Activated naive CD4-positive, alpha-beta T cell (primary cell): ENCODE results near the gene DMXL2.
"Not testable (repeated sequence)": the region's sequence is repeated elsewhere in the genome, so short reads cannot be mapped to it uniquely, and the experiment has no call there.

Source experiments
- DNase-seq, 4 experiments: peaks; one replicate each; lab custom pipeline; 2025; lab: John Stamatoyannopoulos, UW

The DMXL2 gene

GRCh38 chr15:51493892-51494291 lies 128.7 kb downstream of the DMXL2 start:
- no peak for DNase-seq

DNA sequence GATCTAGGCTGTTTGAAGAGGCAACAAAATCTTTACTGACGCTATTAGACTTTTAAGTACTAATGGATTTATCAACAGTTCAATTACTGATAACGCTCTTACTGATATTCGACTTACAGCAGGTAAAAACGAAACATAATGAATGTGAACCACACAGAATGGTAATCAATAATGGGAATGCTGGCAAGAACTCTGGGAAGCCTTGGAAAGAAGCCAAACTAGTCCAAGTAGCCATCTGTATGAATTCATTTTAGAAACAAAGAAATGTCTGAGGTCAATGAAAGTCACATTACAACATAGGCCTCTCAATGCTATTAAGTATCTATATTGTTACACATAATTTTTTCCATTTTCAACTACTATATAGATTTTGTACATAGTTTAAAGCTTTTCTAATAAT lies 130.0 kb downstream of the DMXL2 start:
- no peak for DNase-seq

DNA sequence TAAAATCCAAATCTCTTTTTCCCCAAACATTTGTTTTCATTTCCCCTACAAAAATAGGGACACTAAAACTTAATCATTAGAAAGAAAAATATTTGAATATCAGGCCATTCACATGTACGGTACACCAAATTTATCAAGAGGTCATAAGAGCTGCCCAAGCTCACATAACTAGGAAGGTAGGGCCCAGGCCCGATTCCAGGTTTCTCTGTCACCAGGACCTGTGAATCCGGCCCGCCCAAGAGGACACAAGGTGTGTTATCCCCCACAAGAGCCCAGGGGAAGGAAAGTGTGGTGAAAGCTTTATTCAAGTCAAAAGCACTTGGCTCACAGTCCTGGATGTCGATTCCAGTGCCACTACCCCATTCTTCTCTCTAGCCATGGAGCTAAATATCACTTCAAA lies 130.6 kb downstream of the DMXL2 start:
- DNase-seq = no peak

DNA sequence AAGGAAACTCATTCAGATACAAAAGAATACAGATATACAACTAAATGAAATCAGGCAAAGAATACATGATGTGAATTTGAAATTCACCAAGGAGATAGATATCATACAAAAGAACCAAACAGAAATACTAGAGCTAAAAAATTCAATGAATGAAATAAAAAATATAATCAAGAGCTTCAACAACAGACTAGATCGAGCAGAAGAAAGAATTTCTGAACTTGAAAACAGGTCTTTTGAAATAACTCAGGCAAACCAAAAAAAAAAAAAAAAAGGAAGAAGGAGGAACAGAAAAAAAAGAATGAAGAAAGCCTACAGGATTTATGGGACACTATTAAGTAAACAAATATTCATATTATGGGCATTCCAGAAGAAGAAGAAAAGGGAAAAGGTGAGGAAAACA lies 137.8 kb downstream of the DMXL2 start:
- DNase-seq = no peak

GRCh38 chr15:51483985-51484384 lies 138.6 kb downstream of the DMXL2 start:
- no peak for DNase-seq

DNA sequence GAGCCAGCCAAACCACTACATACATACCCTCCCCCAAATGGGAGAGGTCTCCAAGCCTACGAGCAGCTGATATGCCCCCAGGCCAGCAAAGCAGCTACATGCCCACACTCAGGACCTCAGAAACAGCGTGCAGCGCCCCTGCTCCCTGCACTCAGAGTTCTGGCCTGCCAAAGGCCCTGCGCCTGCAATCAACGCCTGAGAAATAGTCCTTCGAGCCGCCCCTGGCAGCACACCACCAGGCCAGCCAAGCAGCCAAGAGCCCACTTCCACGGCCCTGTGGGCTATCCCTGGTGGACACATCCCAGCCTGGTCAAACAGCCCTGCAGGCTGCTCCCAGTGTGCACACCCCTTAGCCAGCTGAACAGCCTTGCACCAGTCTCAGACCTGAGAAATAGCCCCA lies 139.1 kb downstream of the DMXL2 start:
- no peak for DNase-seq

DNA sequence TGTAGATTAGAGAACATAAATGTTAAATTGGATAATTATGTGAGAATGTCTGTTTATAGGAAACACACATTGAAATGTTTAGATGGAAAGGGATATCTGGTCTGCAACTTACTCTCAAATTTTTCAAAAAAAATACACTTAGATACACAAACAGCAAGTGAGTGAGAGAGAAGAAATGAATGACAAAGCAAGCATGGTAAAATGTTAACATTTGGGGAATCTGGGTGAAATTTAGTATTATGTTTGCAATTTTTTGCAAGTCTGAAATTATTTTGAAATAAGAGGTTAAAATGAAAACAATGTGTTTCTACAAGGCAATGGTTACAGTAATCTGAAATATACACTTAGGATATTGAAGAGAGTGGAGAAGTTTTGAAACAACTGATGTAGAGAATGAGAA lies 146.8 kb downstream of the DMXL2 start:
- DNase-seq = no peak

GRCh38 chr15:51470512-51470911 lies 152.1 kb downstream of the DMXL2 start:
- no peak for DNase-seq

DNA sequence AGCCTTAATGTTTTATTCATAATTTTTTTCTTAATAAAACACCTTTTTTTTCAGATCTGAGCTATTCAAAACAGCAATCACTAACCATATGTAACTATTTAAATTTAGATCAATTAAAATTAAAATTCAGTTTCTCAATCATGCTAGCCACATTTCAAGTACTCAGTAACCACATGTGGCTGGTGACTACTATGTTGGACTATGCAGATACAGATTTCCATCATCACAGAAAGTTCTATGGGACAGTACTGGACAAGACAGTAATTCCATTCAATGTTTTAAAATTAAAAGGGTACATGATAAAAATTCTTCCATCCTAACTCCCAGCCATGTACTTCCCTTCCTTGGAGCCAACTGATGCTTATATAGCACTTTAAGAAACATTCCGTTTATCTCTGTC lies 161.8 kb downstream of the DMXL2 start:
- no peak for DNase-seq

DNA sequence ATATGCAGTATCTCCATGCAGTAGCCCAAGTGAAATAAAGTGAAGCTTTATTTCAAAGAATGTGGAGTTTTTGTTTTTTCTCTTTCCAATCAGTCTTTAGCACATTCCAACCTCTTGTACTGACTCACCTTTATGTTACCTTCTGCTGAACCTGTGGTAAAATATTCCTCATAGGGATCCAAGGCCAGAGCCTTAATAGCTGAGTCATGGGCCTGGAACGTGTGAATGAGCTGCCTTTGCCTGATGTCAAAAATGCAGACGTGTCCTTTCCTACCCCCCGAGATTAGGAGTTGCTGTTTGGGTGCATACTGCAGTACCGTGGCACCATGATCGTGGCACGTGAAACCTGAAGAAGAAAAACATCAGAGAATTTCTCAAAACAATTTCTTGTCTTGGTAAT lies 172.6 kb downstream of the DMXL2 start:
- DNase-seq = no peak

DNA sequence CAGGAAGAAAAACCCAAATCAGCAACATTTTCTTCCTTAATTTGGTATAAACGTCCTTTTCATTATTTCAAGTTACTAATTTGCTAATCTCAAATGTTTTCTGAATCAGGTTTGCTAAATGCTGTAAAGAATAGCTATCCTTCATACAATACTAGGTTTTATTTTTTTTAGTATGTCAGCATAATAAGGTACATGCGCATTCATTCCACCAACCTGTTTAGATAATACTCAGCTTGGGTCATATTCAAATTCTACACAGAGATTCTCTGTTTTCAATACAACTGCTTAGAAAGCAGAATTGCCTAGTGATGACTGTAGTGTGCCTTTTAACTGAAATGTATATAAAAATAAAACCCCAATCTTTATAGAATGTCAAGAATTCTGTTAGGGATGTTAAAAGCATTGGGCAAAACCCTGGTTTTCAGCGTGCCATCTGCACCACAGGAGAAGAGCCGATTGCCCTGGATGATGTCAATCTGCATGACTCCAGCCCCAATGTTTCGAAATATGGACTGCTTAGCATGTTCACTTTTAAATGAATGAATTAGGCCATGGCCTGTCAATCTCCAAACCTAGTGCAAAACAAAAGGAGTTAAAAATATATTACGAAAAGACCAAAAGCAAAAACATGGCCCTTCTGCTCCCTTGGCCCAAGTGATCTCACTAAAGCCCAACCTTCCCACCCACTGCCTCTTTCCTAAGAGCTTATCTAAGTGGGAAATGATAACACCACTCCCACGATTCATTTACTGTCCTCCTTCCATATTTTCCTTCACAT lies 173.8 kb downstream of the DMXL2 start:
- DNase-seq = no peak

- DNase-seq = no peak
These were observed 174.5 kb downstream of the DMXL2 start for GRCh38 chr15:51447855-51448621.

DNA sequence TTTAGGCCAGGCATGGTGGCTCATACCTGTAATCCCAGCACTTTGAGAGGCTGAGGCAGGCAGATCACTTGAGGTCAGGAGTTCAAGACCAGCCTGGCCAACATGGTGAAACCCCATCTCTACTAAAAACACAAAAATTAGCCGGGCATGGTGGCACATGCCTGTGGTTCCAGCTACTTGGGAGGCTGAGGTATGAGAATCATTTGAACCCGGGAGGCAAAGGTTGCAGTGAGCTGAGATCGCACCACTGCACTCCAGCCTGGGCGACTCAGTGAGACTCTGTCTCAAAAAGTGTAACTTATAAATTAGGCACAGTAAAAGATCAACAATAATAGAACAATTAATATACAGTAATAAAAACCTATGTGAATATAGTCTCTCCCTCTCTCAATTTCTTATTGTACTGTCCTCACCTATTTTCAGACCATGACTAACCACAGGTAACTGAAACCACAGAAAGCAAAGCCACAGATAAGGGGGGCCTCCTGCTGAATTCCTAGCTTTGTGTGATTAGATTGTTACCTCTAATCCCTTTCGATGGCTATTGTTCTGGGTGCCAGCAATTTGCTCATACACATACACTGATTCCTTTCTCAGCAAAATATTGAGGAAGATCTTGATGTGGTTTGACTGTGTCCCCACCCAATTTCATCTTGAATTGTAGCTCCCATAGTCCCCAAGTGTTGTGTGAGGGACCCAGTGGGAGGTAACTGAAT lies 176.4 kb downstream of the DMXL2 start:
- not testable (repeated sequence) for DNase-seq

DNA sequence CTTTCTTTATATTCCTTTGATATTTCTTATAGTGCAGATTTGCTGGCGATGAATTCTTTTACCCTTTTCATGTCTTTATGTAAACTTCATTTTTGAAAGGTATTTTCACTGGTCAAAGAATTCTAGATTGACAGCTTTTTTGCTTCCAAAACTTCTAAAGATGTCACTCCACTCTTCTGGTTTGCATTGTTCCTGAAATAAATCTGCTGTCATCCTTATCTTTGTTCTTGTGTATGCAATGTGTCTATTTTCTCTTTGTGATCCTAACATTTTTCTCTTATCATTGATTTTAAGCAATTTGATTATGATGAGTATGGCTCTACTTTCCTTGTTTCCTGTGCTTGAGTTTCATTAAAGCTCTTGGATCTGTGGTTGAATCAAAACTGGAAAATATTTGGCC lies 177.8 kb downstream of the DMXL2 start:
- no peak for DNase-seq

DNA sequence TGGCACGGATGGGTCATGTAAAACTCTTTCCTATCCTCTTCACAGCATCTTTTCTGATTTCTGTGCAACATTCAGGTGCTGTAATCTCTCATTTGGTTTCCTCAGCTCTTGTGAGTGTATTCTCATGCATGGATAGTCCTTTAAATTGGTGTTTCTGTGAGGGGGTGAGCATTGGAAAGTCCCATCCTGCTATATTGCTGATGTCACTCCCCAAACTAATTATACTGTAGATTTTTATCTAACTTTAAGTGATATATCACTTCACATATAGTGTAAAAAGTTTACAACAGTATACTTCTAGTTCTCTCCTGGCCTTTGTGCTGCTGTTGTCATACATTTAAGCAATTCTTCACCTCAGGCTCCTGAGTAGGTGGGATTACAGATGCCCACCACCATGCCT lies 178.5 kb downstream of the DMXL2 start:
- no peak for DNase-seq

DNA sequence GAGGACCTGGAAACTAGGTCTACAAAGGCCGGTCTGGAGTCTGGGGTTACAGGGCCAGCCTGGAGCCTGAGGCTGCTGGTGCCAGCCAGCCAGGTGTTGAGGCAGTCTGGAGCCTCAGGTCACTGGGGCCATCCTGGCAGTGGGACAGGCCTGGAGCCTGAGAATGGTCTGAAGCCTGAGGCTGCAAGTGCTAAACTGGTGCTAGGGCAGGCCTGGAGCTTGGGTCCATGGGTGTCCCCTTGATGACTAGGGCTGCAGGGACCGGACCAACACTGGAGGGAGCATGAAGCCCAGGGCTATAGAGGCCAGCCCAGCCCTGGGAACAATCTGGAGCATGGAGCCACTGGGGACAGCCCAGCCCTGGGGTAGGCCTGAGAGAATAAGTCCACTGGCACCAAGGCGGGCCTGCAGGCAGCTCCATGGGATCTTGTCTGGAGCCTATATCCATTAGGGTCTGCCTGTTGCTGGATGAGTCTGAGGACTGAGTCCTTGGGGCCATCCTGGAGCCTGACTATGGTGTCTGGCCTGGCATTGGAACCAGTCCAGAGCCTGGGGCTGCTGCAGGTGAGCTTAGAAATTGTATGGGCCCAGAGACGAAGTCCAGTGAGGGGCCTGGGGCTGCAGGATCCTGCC lies 179.2 kb downstream of the DMXL2 start:
- DNase-seq = no peak

- no peak for DNase-seq
These were observed 184.0 kb downstream of the DMXL2 start for GRCh38 chr15:51438526-51438925.

DNA sequence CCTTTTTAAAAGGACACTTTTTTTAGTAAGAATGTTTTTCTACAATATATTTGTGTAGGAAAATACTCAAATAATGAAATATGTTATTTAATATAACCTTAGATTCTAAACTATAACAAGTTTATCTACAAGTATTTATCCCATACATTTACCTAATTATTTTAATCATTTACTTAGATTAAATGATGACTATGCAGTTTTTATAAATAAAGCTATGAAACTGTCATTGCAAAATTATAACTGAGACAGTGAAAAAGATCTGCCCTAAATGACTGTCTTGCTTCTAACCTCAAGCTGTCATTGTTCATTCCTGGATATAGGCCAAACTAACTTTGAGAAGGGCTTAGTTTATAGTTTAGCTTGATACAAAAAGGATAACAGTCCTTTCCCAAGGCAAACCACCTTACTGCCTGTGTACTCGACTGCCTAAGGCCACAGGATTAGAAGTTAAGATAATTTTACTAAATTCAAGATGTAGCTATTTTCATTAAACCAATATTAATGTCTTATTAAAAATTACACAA lies 197.0 kb downstream of the DMXL2 start:
- no peak for DNase-seq

GRCh38 chr15:51424780-51425179 lies 197.8 kb downstream of the DMXL2 start:
- DNase-seq = no peak

GRCh38 chr15:51423040-51423439 lies 199.5 kb downstream of the DMXL2 start:
- DNase-seq = not testable (repeated sequence)

- no peak for DNase-seq
These were observed 206.4 kb downstream of the DMXL2 start for GRCh38 chr15:51416129-51416528.

DNA sequence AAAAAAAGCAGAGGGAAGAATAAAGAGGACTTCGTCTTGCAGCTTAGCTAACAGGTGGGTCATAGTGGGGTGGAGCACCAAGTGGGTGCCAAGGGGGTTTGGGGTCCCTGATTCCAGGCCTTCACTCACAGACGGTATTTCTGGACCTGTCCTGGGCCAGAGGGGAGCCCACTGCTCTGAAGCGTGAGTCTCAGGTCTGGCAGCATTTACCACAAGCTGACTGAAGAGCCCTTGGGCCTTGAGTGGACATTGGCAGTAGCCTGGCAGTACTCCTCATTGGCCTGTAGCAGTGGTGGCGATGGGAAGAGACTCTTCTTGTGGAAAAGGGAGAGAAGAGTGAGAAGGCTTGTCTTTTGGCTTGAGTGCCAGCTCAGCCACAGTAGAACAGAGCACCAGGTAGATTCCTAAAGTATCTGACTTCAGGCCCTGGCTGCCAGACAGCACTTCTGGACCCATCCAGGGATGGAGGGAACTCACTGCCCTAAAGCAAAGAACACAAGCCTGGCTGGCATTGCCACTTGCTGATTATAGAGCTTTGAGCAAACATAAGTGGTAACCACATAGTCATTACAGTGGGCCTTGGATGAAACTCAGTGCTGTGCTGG lies 208.2 kb downstream of the DMXL2 start:
- DNase-seq = no peak
